Fibroblast of lung (primary cell): ENCODE results near the gene BIRC5. TPM values are rescaled to one million over a fixed set of nuclear protein-coding genes. Genes with fewer than 3 reads are reported as not detected.

Experiments
- DNase-seq, 2 donors: peaks; one replicate each; pipeline versions ENCODE4 v3.0.0 to v3.0.0-alpha.2; 2010; ENCODE audit warnings: low read depth in 2 of 2
- H2AFZ ChIP-seq: 2 replicates; pipeline ENCODE4 v1.5.1; 2012; ENCODE audit warnings: low read length, control low read depth, inconsistent platforms
- H3K27ac ChIP-seq: 2 replicates; pipeline ENCODE4 v1.5.1; 2011; ENCODE audit warnings: low read length, control low read depth; ENCODE audit not compliant: insufficient read depth
- H3K27me3 ChIP-seq: 2 replicates; pipeline ENCODE4 v1.5.1; 2011; ENCODE audit warnings: mild to moderate bottlenecking, low read length; ENCODE audit not compliant: control insufficient read depth, insufficient read depth
- H3K36me3 ChIP-seq: 2 replicates; pipeline ENCODE4 v1.5.1; 2011; ENCODE audit warnings: low read length; ENCODE audit not compliant: control insufficient read depth, insufficient read depth
- H3K4me1 ChIP-seq: 2 replicates; pipeline ENCODE4 v1.5.1; 2011; ENCODE audit warnings: low read length; ENCODE audit not compliant: control insufficient read depth, insufficient read depth; ENCODE audit errors: extremely low read depth
- H3K4me2 ChIP-seq: 2 replicates; pipeline ENCODE4 v1.5.1; 2011; ENCODE audit warnings: low read length, control low read depth; ENCODE audit not compliant: insufficient read depth; ENCODE audit errors: extremely low read depth
- H3K4me3 ChIP-seq, 4 experiments: fragments of 200-600 bp in 1 of 4; sonication (generic) in 1 of 4; replicated peaks in 1 of 4; 2 replicates each; pipeline ENCODE4 v1.5.1; 2011 to 2016; ENCODE audit warnings: low read length in 4 of 4, low read depth in 3 of 4, mild to moderate bottlenecking in 3 of 4, control low read depth in 2 of 4, inconsistent platforms in 1 of 4, mixed read lengths in 1 of 4; ENCODE audit not compliant: insufficient read depth in 1 of 4; ENCODE audit errors: control extremely low read depth in 1 of 4
- H3K79me2 ChIP-seq: 2 replicates; pipeline ENCODE4 v1.5.1; 2012; ENCODE audit warnings: mild to moderate bottlenecking, low read length, inconsistent platforms; ENCODE audit not compliant: control insufficient read depth, insufficient read depth
- H3K9ac ChIP-seq: 2 replicates; pipeline ENCODE4 v1.5.1; 2011; ENCODE audit warnings: mild to moderate bottlenecking, low read length, control low read depth; ENCODE audit not compliant: insufficient read depth
- H3K9me3 ChIP-seq: 2 replicates; pipeline ENCODE4 v1.5.1; 2012; ENCODE audit warnings: low read depth, low read length; ENCODE audit not compliant: control insufficient read depth, insufficient read depth
- H4K20me1 ChIP-seq: 2 replicates; pipeline ENCODE4 v1.5.1; 2011; ENCODE audit warnings: low read length; ENCODE audit not compliant: control insufficient read depth, insufficient read depth; ENCODE audit errors: extremely low read depth
- EZH2 ChIP-seq: IDR thresholded peaks from 2 replicates; pipeline ENCODE4 v1.5.1; 2012; ENCODE audit warnings: low read length, control low read depth, mild to moderate bottlenecking; ENCODE audit errors: missing control alignments
- polyA plus RNA-seq, 2 donors: library from polyadenylated mRNA; depleted of rRNA in 1 of 2; stranded (reverse) in 1 of 2; unstranded in 1 of 2; fragments of >200 nt; gene quantifications; 2 replicates each; pipeline ENCODE4 v1.2.1, GENCODE V29; 2011 to 2012; ENCODE audit warnings: missing spikeins in 1 of 2
- total RNA-seq: library from RNA; depleted of rRNA; stranded (reverse); fragments of >200 nt; gene quantifications from 2 replicates; pipeline ENCODE4 v1.2.1, GENCODE V29; 2014
- TF ChIP-seq, protein P1 (sequence below), 2 donors: IDR thresholded peaks in 1 of 2; conservative IDR thresholded peaks in 1 of 2; 1 replicate in 1 of 2; 2 replicates in 1 of 2; pipeline ENCODE4 v1.5.1; 2011 to 2012; ENCODE audit warnings: low read length in 2 of 2, control low read depth in 1 of 2, inconsistent platforms in 1 of 2, low read depth in 1 of 2, mild to moderate bottlenecking in 1 of 2

The BIRC5 gene
- total and polyA plus RNA-seq, 2 donors (not counting 1 experiment from before 2014, with no cell fraction given) = 11.1 to 28.6 TPM

DNA sequence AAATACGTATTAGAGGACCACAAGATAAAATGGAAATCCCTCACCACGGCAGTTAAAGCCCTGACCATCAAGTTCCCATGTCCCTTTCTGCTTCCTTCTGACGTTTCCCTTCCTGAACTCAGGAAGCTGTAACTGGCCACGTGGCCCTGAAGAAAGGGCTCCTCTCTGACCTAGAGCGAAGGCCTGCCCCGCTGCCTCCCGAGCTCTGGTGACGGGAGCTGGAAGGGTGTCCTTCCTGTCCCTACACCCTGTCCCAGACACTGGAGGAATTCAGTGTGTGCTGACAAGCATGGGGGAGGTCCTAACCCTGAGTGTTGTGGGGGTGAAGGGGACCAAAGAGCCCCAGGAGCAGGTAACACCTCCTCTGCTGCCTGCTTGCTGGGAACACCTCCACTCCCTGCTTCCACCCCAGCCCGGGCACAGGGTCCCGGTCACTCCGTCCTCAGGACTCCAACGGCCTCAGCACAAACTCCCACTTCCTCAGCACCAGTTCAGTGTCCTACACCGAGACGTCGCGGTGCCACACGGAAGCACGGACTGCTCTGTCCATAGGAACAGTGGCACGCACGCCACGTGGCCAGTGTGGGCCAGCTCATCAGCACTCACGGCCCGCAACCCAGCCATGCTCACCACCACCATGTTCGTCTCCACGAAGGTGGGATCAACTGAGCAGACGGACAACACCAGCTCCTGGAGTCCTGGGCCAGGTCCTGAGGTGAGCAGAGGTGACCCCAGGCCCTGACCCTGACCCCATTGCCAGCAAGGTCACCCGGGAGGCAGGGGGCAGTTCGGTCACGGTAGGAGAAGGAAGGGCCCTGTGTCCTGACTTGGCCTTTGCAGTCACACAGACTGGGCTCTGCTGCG lies 34.2 kb downstream of the BIRC5 start:
- H3K4me3 ChIP-seq = no peak overlapping the region
- H3K9ac ChIP-seq = no peak overlapping the region
- no peak for DNase-seq
- no peak overlapping the region for H2AFZ ChIP-seq
- H3K4me1 ChIP-seq = peaks cover 4% of the 10 kb centered on the region
- H3K27me3 ChIP-seq = peaks cover 2% of the 10 kb centered on the region
- no peak for TF ChIP-seq EZH2
- TF ChIP-seq, protein P1, sequence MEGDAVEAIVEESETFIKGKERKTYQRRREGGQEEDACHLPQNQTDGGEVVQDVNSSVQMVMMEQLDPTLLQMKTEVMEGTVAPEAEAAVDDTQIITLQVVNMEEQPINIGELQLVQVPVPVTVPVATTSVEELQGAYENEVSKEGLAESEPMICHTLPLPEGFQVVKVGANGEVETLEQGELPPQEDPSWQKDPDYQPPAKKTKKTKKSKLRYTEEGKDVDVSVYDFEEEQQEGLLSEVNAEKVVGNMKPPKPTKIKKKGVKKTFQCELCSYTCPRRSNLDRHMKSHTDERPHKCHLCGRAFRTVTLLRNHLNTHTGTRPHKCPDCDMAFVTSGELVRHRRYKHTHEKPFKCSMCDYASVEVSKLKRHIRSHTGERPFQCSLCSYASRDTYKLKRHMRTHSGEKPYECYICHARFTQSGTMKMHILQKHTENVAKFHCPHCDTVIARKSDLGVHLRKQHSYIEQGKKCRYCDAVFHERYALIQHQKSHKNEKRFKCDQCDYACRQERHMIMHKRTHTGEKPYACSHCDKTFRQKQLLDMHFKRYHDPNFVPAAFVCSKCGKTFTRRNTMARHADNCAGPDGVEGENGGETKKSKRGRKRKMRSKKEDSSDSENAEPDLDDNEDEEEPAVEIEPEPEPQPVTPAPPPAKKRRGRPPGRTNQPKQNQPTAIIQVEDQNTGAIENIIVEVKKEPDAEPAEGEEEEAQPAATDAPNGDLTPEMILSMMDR (conservative IDR thresholded peaks at IDR 0.05 in 1 of 2, IDR thresholded peaks at IDR 0.05 in 1 of 2; ENCODE audit: low read depth in 1 of 2, low read length in 2 of 2) = no peak
- no peaks in the 10 kb centered on the region for H4K20me1 ChIP-seq
- no peak overlapping the region for H3K4me2 ChIP-seq
- no peak overlapping the region for H3K27ac ChIP-seq
- H3K36me3 ChIP-seq = no peaks in the 10 kb centered on the region
- H3K9me3 ChIP-seq = no peaks in the 10 kb centered on the region
- no peaks in the 10 kb centered on the region for H3K79me2 ChIP-seq

GRCh38 chr17:78249074-78249817 lies 35.2 kb downstream of the BIRC5 start:
- TF ChIP-seq, protein P1 (conservative IDR thresholded peaks at IDR 0.05 in 1 of 2, IDR thresholded peaks at IDR 0.05 in 1 of 2; ENCODE audit: low read depth in 1 of 2, low read length in 2 of 2) = no peak
- TF ChIP-seq EZH2 = no peak
- Histone ChIP-seq H3K79me2 (no peaks in the 10 kb centered on the region), H2AFZ (no peak overlapping the region), H3K9ac (no peak overlapping the region), H3K27ac (no peak overlapping the region), H4K20me1 (no peaks in the 10 kb centered on the region), H3K27me3 (peaks cover 2% of the 10 kb centered on the region), H3K36me3 (no peaks in the 10 kb centered on the region), H3K4me1 (peaks cover 4% of the 10 kb centered on the region), H3K9me3 (no peaks in the 10 kb centered on the region), H3K4me3 (no peak overlapping the region), H3K4me2 (no peak overlapping the region)
- DNase-seq = no peak
